ENCODE data around the gene MRPL4. TPM values are rescaled to one million over a fixed set of nuclear protein-coding genes. Genes with fewer than 3 reads are reported as not detected.
"Not testable (repeated sequence)": the region's sequence is repeated elsewhere in the genome, so short reads cannot be mapped to it uniquely, and the experiment has no call there.

Gene MRPL4
- total RNA-seq, 3 donors from 2014 or later, result 40.2 to 57.7 (median 52.7) TPM

GRCh38 chr19:10237702-10238101 is 14.3 kb upstream of the MRPL4 start:
- H3K4me1 ChIP-seq, result peaks cover 0 to 4% of the 10 kb centered on the region in 2 donors
- TF ChIP-seq CTCF (IDR thresholded peaks at IDR 0.05) (no peak), POLR2A (IDR thresholded peaks at IDR 0.05) (no peak)
- H3K27me3 ChIP-seq, result no peaks in the 10 kb centered on the region
- H3K36me3 ChIP-seq, result no peaks in the 10 kb centered on the region
- intact Hi-C loops (cut with DNase I; ENCODE audit: low total_unique reads), result loop anchor here (10.0 kb wide), 1 partner anchor 123 kb away; the partner anchor contains the start of genes EIF3G and P2RY11
- no peaks in the 10 kb centered on the region for H3K9me3 ChIP-seq
- no peak overlapping the region for H3K4me3 ChIP-seq
- DNase-seq (ENCODE audit: low spot score in 2 of 2), result no peak
- H3K27ac ChIP-seq, result peak overlapping the region; percentile 42 to 82

- no peaks in the 10 kb centered on the region for H3K36me3 ChIP-seq
- no peaks in the 10 kb centered on the region for H3K27me3 ChIP-seq
- DNase-seq (ENCODE audit: low spot score in 2 of 2), result no peak
- H3K4me3 ChIP-seq, result no peak overlapping the region
- TF ChIP-seq POLR2A (IDR thresholded peaks at IDR 0.05) (no peak), POLR2AphosphoS5 (IDR thresholded peaks at IDR 0.05) (peak in 1 of 3 donors; percentile 11), CTCF (IDR thresholded peaks at IDR 0.05) (no peak)
- H3K9me3 ChIP-seq, result no peaks in the 10 kb centered on the region
- peaks cover 0 to 4% of the 10 kb centered on the region in 2 donors for H3K4me1 ChIP-seq
- H3K27ac ChIP-seq, result peak overlapping the region; percentile 42 to 82
- intact Hi-C loops (cut with DNase I; ENCODE audit: low total_unique reads), result loop anchor here (10.0 kb wide), 1 partner anchor 123 kb away; the partner anchor contains the start of genes EIF3G and P2RY11
These were observed 13.7 kb upstream of the MRPL4 start for GRCh38 chr19:10238172-10238783.

GRCh38 chr19:10241826-10242449 is 10.1 kb upstream of the MRPL4 start:
- intact Hi-C loops (cut with DNase I; ENCODE audit: low total_unique reads); H3K4me1 ChIP-seq; H3K27me3 ChIP-seq; H3K27ac ChIP-seq; H3K9me3 ChIP-seq; DNase-seq (ENCODE audit: low spot score in 2 of 2); H3K4me3 ChIP-seq; H3K36me3 ChIP-seq: not testable (repeated sequence)

GRCh38 chr19:10243606-10244005 is 8.4 kb upstream of the MRPL4 start:
- no peak for DNase-seq (ENCODE audit: low spot score in 2 of 2)
- Histone ChIP-seq H3K27me3 (no peaks in the 10 kb centered on the region), H3K4me3 (no peak overlapping the region), H3K4me1 (no peaks in the 10 kb centered on the region), H3K27ac (no peak overlapping the region), H3K9me3 (no peaks in the 10 kb centered on the region), H3K36me3 (no peaks in the 10 kb centered on the region)
- intact Hi-C loops (cut with DNase I; ENCODE audit: low total_unique reads), result no loop called here
- TF ChIP-seq POLR2AphosphoS5 (IDR thresholded peaks at IDR 0.05) (no peak), CTCF (IDR thresholded peaks at IDR 0.05) (no peak), POLR2A (IDR thresholded peaks at IDR 0.05) (no peak)

- H3K9me3 ChIP-seq, result no peaks in the 10 kb centered on the region
- H3K4me1 ChIP-seq, result no peaks in the 10 kb centered on the region
- no peak overlapping the region for H3K27ac ChIP-seq
- no peak overlapping the region for H3K4me3 ChIP-seq
- intact Hi-C loops (cut with DNase I; ENCODE audit: low total_unique reads), result no loop called here
- H3K27me3 ChIP-seq, result no peaks in the 10 kb centered on the region
- DNase-seq (ENCODE audit: low spot score in 2 of 2), result no peak
- TF ChIP-seq POLR2AphosphoS5 (IDR thresholded peaks at IDR 0.05) (no peak), POLR2A (IDR thresholded peaks at IDR 0.05) (no peak), CTCF (IDR thresholded peaks at IDR 0.05) (no peak)
- H3K36me3 ChIP-seq, result no peaks in the 10 kb centered on the region
These were observed 6.7 kb upstream of the MRPL4 start for GRCh38 chr19:10245189-10245939.

All from breast epithelium (tissue), 4 donors.